IMR-90 (cell line): ENCODE data around the gene AUTS2. TPM values are rescaled to one million over a fixed set of nuclear protein-coding genes. Genes with fewer than 3 reads are reported as not detected.

Source experiments
- ATAC-seq: fragments of 200-7000 bp; cut with Tn5 transposase; 2 replicates; pipeline ENCODE4 v1.9.1; 2020; ENCODE audit warnings: low read depth, mild to moderate bottlenecking, moderate library complexity
- BruUV-seq: library from RNA; stranded (reverse); fragments of 400-500 nt; replicated peaks from 2 replicates; lab custom pipeline; 2021; lab: Mats Ljungman, UMichigan
- CTCF ChIA-PET: fragments of 300-600 bp; formaldehyde crosslinking; extraction: SDS; loops from one replicate; lab custom pipeline; 2021; ENCODE audit warnings: antibody characterized with exemption; lab: Yijun Ruan, JAX
- POLR2A ChIA-PET: fragments of 300-600 bp; sonication (Branson Sonifier 250); formaldehyde crosslinking; loops from one replicate; lab custom pipeline; 2022; ENCODE audit warnings: antibody characterized with exemption; ENCODE audit not compliant: unreplicated experiment; lab: Charles Lee
- DNase-seq: peaks from one replicate; pipeline ENCODE4 v3.0.0; 2013
- H2AFZ ChIP-seq: replicated peaks from 2 replicates; pipeline ENCODE3; 2013; ENCODE audit warnings: low read length, mild to moderate bottlenecking; ENCODE audit not compliant: poor library complexity
- H2AK5ac ChIP-seq: 2 replicates; pipeline ENCODE4 v1.6.1; 2013; ENCODE audit warnings: low read depth, low read length, inconsistent platforms
- H2AK9ac ChIP-seq: replicated peaks from 2 replicates; pipeline ENCODE3; 2013; ENCODE audit warnings: mild to moderate bottlenecking, low read depth, low read length, moderate library complexity; ENCODE audit not compliant: poor library complexity
- H2BK120ac ChIP-seq: 2 replicates; pipeline ENCODE4 v1.6.1; 2013; ENCODE audit warnings: low read depth, low read length, inconsistent platforms
- H2BK15ac ChIP-seq: 3 replicates; pipeline ENCODE4 v1.6.1; 2013; ENCODE audit warnings: low read depth, low read length, inconsistent platforms
- H2BK20ac ChIP-seq: 2 replicates; pipeline ENCODE4 v1.6.1; 2013; ENCODE audit warnings: low read depth, mild to moderate bottlenecking, inconsistent platforms, low read length, moderate library complexity
- H2BK5ac ChIP-seq: 2 replicates; pipeline ENCODE4 v1.6.1; 2013; ENCODE audit warnings: mild to moderate bottlenecking, low read depth, low read length, inconsistent platforms; ENCODE audit not compliant: poor library complexity, severe bottlenecking
- H3K14ac ChIP-seq: replicated peaks from 2 replicates; pipeline ENCODE4 v1.6.1; 2013; ENCODE audit warnings: low read depth, low read length, inconsistent platforms
- H3K18ac ChIP-seq: 2 replicates; pipeline ENCODE4 v1.6.1; 2013; ENCODE audit warnings: low read depth, low read length, control low read depth
- H3K23ac ChIP-seq: 2 replicates; pipeline ENCODE4 v1.6.1; 2013; ENCODE audit warnings: low read depth, low read length, inconsistent platforms
- H3K27ac ChIP-seq: 2 replicates; pipeline ENCODE4 v1.5.1; 2013; ENCODE audit warnings: mild to moderate bottlenecking, control low read depth, low read length; ENCODE audit not compliant: insufficient read depth
- H3K27me3 ChIP-seq: 2 replicates; pipeline ENCODE4 v1.6.1; 2013; ENCODE audit warnings: low read length; ENCODE audit not compliant: control insufficient read depth, insufficient read depth
- H3K36me3 ChIP-seq: 2 replicates; pipeline ENCODE4 v1.6.1; 2013; ENCODE audit warnings: low read length, mixed read lengths; ENCODE audit not compliant: control insufficient read depth, insufficient read depth
- H3K4ac ChIP-seq: 2 replicates; pipeline ENCODE4 v1.6.1; 2013; ENCODE audit warnings: low read depth, low read length, inconsistent platforms
- H3K4me1 ChIP-seq: 2 replicates; pipeline ENCODE4 v1.6.1; 2013; ENCODE audit warnings: low read length, mixed read lengths; ENCODE audit not compliant: control insufficient read depth, insufficient read depth
- H3K4me2 ChIP-seq: 2 replicates; pipeline ENCODE4 v1.6.1; 2013; ENCODE audit warnings: low read depth, mild to moderate bottlenecking, control low read depth, low read length, moderate library complexity
- H3K4me3 ChIP-seq: 2 replicates; pipeline ENCODE4 v1.5.1; 2013; ENCODE audit warnings: low read depth, mild to moderate bottlenecking, control low read depth, low read length, moderate library complexity; ENCODE audit not compliant: insufficient read depth
- H3K56ac ChIP-seq: 2 replicates; pipeline ENCODE4 v1.6.1; 2013; ENCODE audit warnings: low read length, inconsistent platforms; ENCODE audit not compliant: insufficient read depth; ENCODE audit errors: extremely low read depth
- H3K79me1 ChIP-seq, 2 experiments: 2 replicates each; pipeline ENCODE4 v1.6.1; 2013; ENCODE audit warnings: low read length in 2 of 2, inconsistent platforms in 1 of 2, low read depth in 1 of 2
- H3K9ac ChIP-seq: 2 replicates; pipeline ENCODE4 v1.6.1; 2013; ENCODE audit warnings: low read depth, low read length, control low read depth
- H3K9me1 ChIP-seq: 2 replicates; pipeline ENCODE4 v1.6.1; 2013; ENCODE audit warnings: low read length, inconsistent platforms; ENCODE audit not compliant: insufficient read depth
- H3K9me3 ChIP-seq: 2 replicates; pipeline ENCODE4 v1.6.1; 2013; ENCODE audit warnings: low read length; ENCODE audit not compliant: control insufficient read depth, insufficient read depth
- H4K20me1 ChIP-seq: 2 replicates; pipeline ENCODE4 v1.6.1; 2013; ENCODE audit warnings: low read length, inconsistent platforms; ENCODE audit not compliant: insufficient read depth
- H4K5ac ChIP-seq: 2 replicates; pipeline ENCODE4 v1.6.1; 2013; ENCODE audit warnings: mild to moderate bottlenecking, low read depth, low read length, control low read depth
- H4K8ac ChIP-seq, 2 experiments: 2 replicates each; pipeline ENCODE4 v1.6.1; 2013; ENCODE audit warnings: low read depth in 2 of 2, low read length in 2 of 2, control low read depth in 1 of 2, inconsistent platforms in 1 of 2
- H4K91ac ChIP-seq: 2 replicates; pipeline ENCODE4 v1.6.1; 2013; ENCODE audit warnings: low read depth, low read length, inconsistent platforms; ENCODE audit not compliant: insufficient read depth
- BHLHE40 ChIP-seq: fragments of 150-350 bp; IDR thresholded peaks from 2 replicates; pipeline ENCODE4 v1.6.1; 2016; ENCODE audit warnings: mild to moderate bottlenecking, low read depth, low read length
- CEBPB ChIP-seq: IDR thresholded peaks from 2 replicates; pipeline ENCODE4 v1.6.1; 2012; ENCODE audit warnings: low read depth, low read length, improper control_type of control experiment
- CHD1 ChIP-seq: IDR thresholded peaks from 2 replicates; pipeline ENCODE4 v1.6.1; 2012; ENCODE audit warnings: low read depth, low read length, improper control_type of control experiment
- FOS ChIP-seq: fragments of 150-350 bp; IDR thresholded peaks from 2 replicates; pipeline ENCODE4 v1.6.1; 2016; ENCODE audit warnings: low read depth, low read length
- MAFK ChIP-seq: IDR thresholded peaks from 2 replicates; pipeline ENCODE4 v1.6.1; 2012; ENCODE audit warnings: low read depth, low read length, improper control_type of control experiment
- MAZ ChIP-seq: IDR thresholded peaks from 2 replicates; pipeline ENCODE4 v1.6.1; 2012; ENCODE audit warnings: low read depth, mild to moderate bottlenecking, low read length, improper control_type of control experiment, moderate library complexity, borderline replicate concordance
- MXI1 ChIP-seq: IDR thresholded peaks from 2 replicates; pipeline ENCODE4 v1.6.1; 2012; ENCODE audit warnings: low read depth, mild to moderate bottlenecking, low read length, moderate library complexity, borderline replicate concordance
- NFE2L2 ChIP-seq: fragments of 150-350 bp; IDR thresholded peaks from 2 replicates; pipeline ENCODE4 v1.6.1; 2016; ENCODE audit warnings: low read depth, mild to moderate bottlenecking, low read length
- POLR2A ChIP-seq: IDR thresholded peaks from 2 replicates; pipeline ENCODE4 v1.6.1; 2012; ENCODE audit warnings: mild to moderate bottlenecking, low read depth, low read length
- RAD21 ChIP-seq: IDR thresholded peaks from 2 replicates; pipeline ENCODE4 v1.6.1; 2012; ENCODE audit warnings: low read length, improper control_type of control experiment
- RCOR1 ChIP-seq: IDR thresholded peaks from 2 replicates; pipeline ENCODE4 v1.6.1; 2012; ENCODE audit warnings: mild to moderate bottlenecking, low read length, improper control_type of control experiment; ENCODE audit not compliant: insufficient replicate concordance
- RFX5 ChIP-seq: IDR thresholded peaks from 2 replicates; pipeline ENCODE4 v1.8.0; 2012; ENCODE audit warnings: low read depth, mild to moderate bottlenecking, low read length, moderate library complexity
- SMC3 ChIP-seq: fragments of 150-350 bp; IDR thresholded peaks from 2 replicates; pipeline ENCODE4 v1.6.1; 2016; ENCODE audit warnings: low read depth, mild to moderate bottlenecking, antibody characterized with exemption, low read length, moderate library complexity
- WGBS, 2 experiments: methylation state at CpG; one replicate each; pipeline versions ENCODE4 v1.1.5 to v1.1.7; 2013; ENCODE audit warnings: missing lambda C conversion rate in 2 of 2; ENCODE audit not compliant: insufficient read length in 1 of 2; ENCODE audit errors: extremely low coverage in 2 of 2; 5-methylcytosine and 5-hydroxymethylcytosine counted together
- dilution Hi-C: fragments of 300-500 bp; cut with HindIII; formaldehyde crosslinking; loops from one replicate; pipeline ENCODE4 v1.14.3; 2018; ENCODE audit warnings: low sequenced_read_pairs; ENCODE audit not compliant: unreplicated experiment
- in situ Hi-C: fragments of 300-500 bp; cut with MboI; formaldehyde crosslinking; loops from 3 replicates; pipeline ENCODE4 v1.14.3; 2019; ENCODE audit warnings: low sequenced_read_pairs, inconsistent platforms, mixed read lengths
- intact Hi-C: fragments of 100-400 bp; cut with micrococcal nuclease; formaldehyde crosslinking; loops from 2 replicates; pipeline ENCODE4 v1.10.0; 2022
- polyA plus RNA-seq, 3 experiments: library from polyadenylated mRNA; depleted of rRNA; stranded (reverse); fragments of >200 nt; gene quantifications; 2 replicates each; pipeline ENCODE4 v1.2.3, GENCODE V29; 2012; ENCODE audit warnings: low replicate concordance in 1 of 3
- total RNA-seq: library from RNA; depleted of rRNA; stranded (reverse); fragments of >200 nt; gene quantifications from 2 replicates; pipeline ENCODE4 v1.2.3, GENCODE V29; 2012
- TF ChIP-seq, protein P1 (sequence below): fragments of 150-350 bp; IDR thresholded peaks from 2 replicates; pipeline ENCODE4 v1.6.1; 2017; ENCODE audit warnings: mild to moderate bottlenecking, antibody characterized with exemption, low read length, low read depth
- TF ChIP-seq, protein P2 (sequence below): fragments of 150-350 bp; IDR thresholded peaks from 2 replicates; pipeline ENCODE4 v1.6.1; 2016; ENCODE audit warnings: low read depth, mild to moderate bottlenecking, low read length, moderate library complexity, borderline replicate concordance
- TF ChIP-seq, protein P3 (sequence below): conservative IDR thresholded peaks from 2 replicates; pipeline ENCODE4 v1.5.1; 2012; ENCODE audit warnings: mild to moderate bottlenecking, low read depth, low read length, improper control_type of control experiment

The AUTS2 gene
- total and polyA plus RNA-seq, 2 of the 4 experiments (the other 2 are of a cell fraction): 0.90 to 3.0 TPM

DNA sequence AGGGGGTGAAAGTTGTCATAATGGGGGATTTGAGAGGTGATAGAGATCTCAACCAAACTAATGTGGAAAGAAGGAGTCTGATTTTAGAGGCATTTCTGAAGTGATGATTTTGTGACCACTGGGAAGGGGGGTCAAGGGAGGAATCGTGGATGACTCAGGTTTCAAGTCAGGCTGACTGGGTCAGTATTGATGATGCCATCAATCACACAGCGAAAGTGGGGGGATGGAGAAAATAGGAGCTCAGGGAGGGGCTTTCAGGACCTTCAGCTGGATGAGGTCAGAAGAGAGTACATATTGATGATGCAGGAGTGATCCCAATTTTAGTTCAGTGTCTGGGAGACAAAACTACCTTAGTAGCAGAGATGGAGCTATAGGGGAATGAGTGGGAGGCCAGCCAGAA lies 852.5 kb downstream of the AUTS2 start:
- dilution Hi-C loops (no loop called here), in situ Hi-C loops (no loop called here), intact Hi-C loops (no loop called here)
- H3K9me3 ChIP-seq: peaks cover 2% of the 10 kb centered on the region; the same call in 1 of the 2 replicates
- no peak overlapping the region for H2AK9ac ChIP-seq
- H2AFZ ChIP-seq: no peak overlapping the region
- no peak overlapping the region for H3K23ac ChIP-seq
- no peaks in the 10 kb centered on the region for H3K27me3 ChIP-seq
- DNase-seq (no peak), ATAC-seq (no peak)
- BruUV-seq: no TSS peak
- no peaks in the 10 kb centered on the region for H3K9me1 ChIP-seq
- H2BK15ac ChIP-seq: no peak overlapping the region
- no peaks in the 10 kb centered on the region for H3K36me3 ChIP-seq
- H3K14ac ChIP-seq: no peak overlapping the region
- H4K8ac ChIP-seq: no peak overlapping the region
- ChIA-PET CTCF (no interaction called here), POLR2A (no interaction called here)
- H3K56ac ChIP-seq: no peak overlapping the region
- no peak overlapping the region for H2AK5ac ChIP-seq
- no peak overlapping the region for H3K4me2 ChIP-seq
- TF ChIP-seq RCOR1: no peak
- TF ChIP-seq BHLHE40: no peak
- TF ChIP-seq MAFK: no peak
- no peak for TF ChIP-seq RAD21
- no peak for TF ChIP-seq CEBPB
- TF ChIP-seq RFX5: no peak
- TF ChIP-seq MXI1: no peak
- TF ChIP-seq, protein P1, sequence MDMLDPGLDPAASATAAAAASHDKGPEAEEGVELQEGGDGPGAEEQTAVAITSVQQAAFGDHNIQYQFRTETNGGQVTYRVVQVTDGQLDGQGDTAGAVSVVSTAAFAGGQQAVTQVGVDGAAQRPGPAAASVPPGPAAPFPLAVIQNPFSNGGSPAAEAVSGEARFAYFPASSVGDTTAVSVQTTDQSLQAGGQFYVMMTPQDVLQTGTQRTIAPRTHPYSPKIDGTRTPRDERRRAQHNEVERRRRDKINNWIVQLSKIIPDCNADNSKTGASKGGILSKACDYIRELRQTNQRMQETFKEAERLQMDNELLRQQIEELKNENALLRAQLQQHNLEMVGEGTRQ: no peak
- no peak for TF ChIP-seq MAZ
- TF ChIP-seq, protein P2, sequence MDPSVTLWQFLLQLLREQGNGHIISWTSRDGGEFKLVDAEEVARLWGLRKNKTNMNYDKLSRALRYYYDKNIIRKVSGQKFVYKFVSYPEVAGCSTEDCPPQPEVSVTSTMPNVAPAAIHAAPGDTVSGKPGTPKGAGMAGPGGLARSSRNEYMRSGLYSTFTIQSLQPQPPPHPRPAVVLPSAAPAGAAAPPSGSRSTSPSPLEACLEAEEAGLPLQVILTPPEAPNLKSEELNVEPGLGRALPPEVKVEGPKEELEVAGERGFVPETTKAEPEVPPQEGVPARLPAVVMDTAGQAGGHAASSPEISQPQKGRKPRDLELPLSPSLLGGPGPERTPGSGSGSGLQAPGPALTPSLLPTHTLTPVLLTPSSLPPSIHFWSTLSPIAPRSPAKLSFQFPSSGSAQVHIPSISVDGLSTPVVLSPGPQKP: no peak
- TF ChIP-seq, protein P3, sequence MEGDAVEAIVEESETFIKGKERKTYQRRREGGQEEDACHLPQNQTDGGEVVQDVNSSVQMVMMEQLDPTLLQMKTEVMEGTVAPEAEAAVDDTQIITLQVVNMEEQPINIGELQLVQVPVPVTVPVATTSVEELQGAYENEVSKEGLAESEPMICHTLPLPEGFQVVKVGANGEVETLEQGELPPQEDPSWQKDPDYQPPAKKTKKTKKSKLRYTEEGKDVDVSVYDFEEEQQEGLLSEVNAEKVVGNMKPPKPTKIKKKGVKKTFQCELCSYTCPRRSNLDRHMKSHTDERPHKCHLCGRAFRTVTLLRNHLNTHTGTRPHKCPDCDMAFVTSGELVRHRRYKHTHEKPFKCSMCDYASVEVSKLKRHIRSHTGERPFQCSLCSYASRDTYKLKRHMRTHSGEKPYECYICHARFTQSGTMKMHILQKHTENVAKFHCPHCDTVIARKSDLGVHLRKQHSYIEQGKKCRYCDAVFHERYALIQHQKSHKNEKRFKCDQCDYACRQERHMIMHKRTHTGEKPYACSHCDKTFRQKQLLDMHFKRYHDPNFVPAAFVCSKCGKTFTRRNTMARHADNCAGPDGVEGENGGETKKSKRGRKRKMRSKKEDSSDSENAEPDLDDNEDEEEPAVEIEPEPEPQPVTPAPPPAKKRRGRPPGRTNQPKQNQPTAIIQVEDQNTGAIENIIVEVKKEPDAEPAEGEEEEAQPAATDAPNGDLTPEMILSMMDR: no peak
- no peak for TF ChIP-seq FOS
- no peak for TF ChIP-seq POLR2A
- no peak for TF ChIP-seq CHD1
- no peak for TF ChIP-seq NFE2L2
- no peak for TF ChIP-seq SMC3
- no peak overlapping the region for H2BK120ac ChIP-seq
- H4K91ac ChIP-seq: no peak overlapping the region
- H3K4me1 ChIP-seq: no peaks in the 10 kb centered on the region
- 86% methylated on average over 1 of the region's 2 CpGs; no CpG with 5 or more reads in 1 of the 2 experiments for WGBS, 2 experiments
- H2BK5ac ChIP-seq: no peak overlapping the region
- no peak overlapping the region for H3K9ac ChIP-seq
- no peaks in the 10 kb centered on the region for H3K79me1 ChIP-seq
- no peaks in the 10 kb centered on the region for H4K20me1 ChIP-seq
- no peak overlapping the region for H2BK20ac ChIP-seq
- H3K27ac ChIP-seq: no peak overlapping the region
- no peak overlapping the region for H3K18ac ChIP-seq
- H4K5ac ChIP-seq: no peak overlapping the region
- H3K4me3 ChIP-seq: no peak overlapping the region
- H3K4ac ChIP-seq: no peak overlapping the region
